NCI-H187 treated with DMSO at 0.1 percent for 48 hours (cell line): ENCODE data around the gene NKD1.
"Not testable (repeated sequence)": the region's sequence is repeated elsewhere in the genome, so short reads cannot be mapped to it uniquely, and the experiment has no call there.

ENCODE experiments used
- DNase-seq: peaks from one replicate; lab custom pipeline; 2025; lab: John Stamatoyannopoulos, UW

NKD1 gene

DNA sequence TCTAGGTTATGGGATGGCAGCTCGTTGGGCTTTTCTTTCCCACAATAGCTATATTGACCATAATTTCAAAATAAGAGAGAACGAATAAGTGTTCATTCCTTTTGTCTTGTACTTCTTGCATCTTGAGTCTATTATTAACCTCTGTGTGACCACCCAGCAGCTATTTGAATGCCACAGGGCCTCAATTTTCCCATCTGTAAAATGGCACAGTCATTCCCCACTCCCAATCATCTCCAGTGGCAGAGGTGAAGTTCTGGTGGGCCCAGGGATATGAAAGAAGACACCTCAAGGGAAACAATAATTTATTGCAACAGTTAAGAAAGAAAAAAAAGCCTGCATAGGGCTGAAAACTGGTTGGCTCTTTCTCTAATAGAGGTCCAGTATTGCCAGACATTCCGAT lies 28.6 kb upstream of the NKD1 start:
- DNase-seq, result no peak

DNA sequence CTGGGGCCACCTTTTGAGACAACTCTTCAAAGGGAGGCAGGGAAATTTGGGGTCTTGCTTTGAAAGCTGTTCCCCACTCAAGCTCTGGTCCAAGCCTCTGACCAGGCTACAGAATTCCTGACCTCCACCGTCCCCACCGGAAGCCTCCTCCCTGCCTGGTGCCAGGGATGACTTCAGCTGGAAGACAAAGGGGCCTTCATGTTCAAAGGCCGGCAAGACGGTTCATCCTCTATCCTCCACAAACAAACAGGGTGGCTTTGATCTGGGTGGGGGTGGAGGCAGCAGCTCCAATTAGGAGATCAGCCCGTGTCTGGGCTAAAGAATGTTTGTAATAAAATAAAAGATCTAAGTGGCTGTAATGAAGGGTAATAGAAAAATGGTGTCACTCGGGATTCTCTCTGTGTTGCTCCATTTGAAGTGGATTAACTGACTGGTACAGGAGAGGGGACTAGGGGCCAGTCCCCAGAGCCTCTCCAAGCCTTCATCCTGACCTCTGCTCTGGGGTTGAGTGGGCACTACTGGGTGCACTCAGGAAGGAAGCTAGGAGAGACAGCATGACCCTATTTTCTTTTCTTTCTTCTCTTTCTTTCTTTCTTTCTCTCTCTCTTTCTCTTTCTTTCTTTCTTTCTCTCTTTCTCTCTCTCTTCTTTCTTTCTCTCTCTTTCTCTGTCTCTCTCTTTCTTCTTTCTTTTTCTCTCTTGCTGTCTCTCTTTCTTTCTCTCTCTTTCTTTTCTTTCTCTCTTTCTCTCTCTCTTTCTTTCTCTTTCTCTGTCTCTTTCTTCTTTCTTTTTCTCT lies 27.5 kb upstream of the NKD1 start:
- no peak for DNase-seq

DNA sequence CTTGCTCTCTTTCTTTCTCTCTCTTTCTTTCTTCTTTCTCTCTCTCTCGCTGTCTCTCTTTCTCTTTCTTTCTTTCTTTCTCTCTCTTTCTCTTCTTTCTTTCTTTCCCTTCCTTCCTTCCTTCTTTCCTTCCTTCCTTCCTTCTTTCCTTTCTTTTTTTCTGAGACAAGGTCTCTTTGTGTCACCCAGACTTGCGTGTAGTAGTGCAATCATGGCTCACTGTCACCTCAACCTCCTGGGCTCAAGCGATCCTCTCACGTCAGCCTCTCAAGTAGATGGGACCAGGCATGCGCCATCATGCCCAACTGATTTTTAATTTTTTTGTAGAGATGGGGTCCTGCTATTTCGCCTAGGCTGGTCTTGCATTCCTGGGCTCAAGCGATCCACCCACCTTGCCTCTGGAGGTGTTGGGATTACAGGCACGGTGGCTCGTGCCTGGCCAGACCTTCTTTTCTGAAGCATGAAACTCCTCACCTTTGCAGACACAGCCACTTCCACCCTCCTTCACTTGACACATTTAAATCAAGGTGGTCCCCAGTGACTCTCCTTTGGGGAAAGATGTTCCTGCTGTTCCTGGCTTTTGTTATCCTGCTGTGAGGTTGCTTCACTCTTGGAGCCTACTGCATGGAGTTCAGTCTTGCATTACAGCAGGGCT lies 26.8 kb upstream of the NKD1 start:
- DNase-seq, result no peak

DNA sequence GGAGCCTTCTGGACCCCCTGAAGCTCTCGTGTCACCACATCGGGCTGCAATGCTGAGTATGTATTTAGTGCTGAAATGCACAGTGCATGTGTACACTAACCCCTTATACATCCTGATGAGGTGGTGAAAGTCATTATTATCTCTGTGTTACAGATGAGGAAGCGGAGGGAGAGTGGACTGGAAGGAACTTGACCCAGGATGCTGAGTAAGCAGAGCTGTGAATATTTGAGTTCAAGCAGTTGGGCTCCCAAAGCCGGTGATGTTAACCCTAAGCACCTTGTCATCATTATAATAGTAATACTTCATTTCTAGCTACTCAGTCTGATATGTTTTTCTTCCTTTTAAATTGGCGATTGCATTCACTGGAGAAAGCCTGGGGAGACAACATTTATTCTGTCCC lies 25.9 kb upstream of the NKD1 start:
- DNase-seq, result no peak

DNA sequence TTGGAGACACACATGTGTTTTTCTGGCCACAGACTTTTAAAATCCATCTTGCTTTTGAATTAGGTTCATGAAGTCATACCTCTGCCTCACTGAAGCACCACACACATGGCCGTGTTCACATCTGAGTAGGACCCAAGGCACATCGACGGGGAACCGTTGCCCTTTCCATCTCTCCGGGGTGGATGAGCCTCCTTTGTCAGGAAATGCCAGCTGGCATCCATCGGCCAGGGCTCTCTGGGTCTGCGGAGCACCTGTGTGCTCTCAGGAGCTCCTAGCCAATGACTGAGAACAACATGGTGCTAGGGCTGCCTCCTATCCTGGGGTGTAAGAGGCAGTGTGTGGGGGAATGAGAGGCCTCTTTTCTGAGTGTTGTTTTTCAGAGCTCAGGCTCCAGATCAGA lies 24.5 kb upstream of the NKD1 start:
- no peak for DNase-seq

DNA sequence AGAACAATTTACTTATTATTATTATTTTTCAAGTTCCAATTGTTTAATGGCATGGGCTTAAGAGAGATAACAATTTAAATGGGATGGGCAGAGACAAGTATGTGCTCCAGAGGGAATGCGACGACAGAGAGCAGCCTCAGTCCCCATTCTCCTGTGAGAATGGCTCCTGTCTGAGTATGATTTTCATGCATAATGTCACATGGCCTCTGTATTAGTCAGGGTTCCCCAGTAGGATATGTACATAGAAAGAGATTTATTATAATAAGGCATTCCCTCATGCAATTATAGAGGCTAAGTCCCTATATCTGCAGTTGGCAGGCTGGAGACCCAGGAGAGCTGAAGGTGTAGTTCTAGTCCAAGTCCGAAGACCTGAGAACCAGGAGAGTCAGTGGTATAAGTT lies 22.9 kb upstream of the NKD1 start:
- no peak for DNase-seq

DNA sequence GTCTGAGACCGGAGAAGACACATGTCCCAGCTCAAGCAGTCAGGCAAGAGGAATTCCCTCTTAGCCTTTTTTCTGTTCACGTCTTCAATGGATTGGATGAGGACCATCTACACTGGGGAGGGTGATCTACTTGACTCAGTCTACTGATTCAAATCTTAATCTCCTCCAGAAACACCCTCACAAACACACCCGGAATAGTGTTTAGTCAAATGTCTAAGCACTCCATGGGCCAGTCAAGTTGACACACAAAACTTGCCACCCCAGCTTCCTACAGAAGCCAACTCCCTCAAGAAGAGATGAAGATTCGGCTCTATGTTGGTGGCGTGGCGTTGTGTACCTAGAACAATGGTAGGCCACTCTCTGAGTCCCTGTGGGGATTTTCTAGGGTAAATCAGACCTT lies 22.5 kb upstream of the NKD1 start:
- DNase-seq, result no peak

DNA sequence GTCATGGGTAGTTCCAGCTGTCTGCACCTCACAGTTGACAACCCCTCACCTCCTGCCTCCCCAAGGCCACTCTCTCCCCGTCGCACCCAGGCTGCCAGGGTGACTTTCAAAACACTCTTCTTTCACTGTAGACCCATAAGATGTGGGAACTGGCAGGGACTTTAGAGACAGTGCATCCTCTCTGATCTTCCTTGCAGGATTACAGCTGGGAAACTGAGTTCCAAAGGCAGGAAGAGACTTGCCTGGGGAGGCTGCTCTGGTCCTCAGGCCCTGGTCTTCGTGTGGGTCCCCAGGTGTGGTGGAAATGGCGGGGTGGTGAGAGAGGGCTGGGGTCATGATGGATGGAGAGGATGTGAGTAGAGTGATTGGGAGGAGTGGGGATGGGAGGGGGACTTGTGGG lies 21.9 kb upstream of the NKD1 start:
- no peak for DNase-seq

DNA sequence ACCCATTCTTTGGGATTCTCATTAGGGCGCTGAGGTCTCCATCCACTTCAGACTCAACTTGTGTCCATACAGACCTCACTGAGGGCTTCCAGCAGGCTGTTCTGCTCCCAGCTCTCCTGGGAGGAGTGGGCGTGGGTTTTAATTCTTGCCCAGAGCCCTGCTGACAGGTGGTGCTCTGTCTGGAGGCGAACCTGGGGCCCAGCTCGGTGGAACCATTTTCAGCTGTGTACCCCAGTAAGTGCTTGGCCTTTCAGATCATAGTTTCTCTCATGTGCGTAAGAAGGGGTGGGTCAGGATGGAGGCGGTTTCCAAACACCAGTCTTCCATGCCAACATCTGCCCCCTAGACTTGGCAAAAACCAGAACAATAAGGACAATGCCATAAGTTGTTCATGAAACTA lies 21.4 kb upstream of the NKD1 start:
- DNase-seq, result no peak

DNA sequence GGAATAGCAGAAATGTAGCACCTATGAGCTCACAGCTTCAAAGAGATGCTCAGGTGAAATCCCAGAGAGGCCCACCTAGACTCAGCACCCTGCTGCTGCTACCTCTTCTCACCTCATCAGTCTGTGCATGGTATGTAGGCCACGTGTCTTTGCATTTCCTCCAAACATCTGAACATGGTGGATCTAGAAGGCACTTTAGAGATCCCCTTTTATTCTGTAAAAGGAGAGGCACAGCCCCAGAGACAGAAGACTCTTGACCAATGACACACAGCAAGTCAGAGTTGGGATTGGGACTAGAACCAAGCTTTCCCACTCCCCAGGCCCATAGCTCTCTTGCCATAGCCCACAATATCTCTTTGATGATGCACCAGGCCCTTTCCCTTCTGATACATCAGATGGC lies 19.4 kb upstream of the NKD1 start:
- no peak for DNase-seq

DNA sequence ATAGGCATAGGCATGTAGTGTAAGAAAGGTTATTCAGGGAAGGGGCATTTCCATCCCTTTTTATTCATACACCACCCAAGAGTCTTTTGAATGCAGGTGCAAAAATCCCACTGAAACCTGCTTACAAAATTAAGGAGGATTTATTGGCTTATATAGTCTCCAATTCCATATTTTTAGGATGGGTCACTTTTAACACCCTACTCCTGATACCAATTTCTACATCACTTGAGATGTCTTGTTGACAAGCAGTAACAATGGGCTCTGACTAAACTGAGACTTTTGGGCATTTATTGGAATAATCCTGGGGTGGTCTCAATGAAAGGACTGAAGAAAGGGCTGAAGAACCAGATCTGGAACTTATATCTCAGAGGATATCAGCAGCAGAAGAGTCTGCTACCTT lies 18.9 kb upstream of the NKD1 start:
- no peak for DNase-seq

DNA sequence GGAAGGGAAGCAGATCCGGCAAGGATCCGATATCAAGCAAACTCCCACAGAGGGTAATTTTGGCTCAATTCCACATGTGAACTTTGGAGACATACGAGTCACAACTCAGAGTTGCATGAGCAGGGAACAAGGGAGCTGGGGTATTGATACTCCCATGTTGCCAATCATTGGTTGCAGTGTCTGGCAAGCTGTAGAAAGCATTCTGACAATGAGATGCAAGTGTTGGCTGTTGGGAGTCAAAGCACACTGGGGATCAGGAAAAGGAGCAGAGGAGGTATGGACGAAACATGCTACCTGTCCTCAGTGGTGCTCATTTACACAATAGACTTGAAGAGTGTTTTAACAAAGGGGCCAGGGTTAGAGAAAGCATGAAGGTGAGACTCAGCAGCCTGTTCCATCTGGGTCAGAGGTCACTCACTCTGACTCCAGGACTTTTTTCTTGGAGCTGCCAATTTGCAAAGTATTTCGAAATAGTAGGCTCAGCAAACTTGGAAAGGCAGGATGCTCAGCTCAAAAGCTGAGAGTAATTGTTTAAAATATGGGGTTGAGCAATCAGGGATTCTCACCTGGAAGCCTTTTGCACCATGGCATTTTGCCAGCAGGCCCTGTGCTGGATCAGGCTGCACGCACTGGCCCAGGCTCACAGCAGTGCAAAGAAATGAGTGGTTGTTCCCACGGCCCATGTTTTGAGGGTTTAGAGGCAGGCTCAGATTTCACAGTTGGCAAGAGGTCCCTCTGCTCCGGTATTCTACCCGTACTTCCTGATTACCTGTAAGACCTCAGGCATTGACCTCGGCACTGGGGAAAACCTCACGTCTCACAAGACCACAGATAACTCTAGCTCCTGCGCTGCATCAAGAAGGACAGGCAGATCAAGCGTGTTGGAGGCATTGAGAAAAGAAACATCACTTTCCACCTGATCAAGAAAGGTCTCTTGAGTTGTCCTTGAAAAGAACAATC lies 17.6 kb upstream of the NKD1 start:
- no peak for DNase-seq

DNA sequence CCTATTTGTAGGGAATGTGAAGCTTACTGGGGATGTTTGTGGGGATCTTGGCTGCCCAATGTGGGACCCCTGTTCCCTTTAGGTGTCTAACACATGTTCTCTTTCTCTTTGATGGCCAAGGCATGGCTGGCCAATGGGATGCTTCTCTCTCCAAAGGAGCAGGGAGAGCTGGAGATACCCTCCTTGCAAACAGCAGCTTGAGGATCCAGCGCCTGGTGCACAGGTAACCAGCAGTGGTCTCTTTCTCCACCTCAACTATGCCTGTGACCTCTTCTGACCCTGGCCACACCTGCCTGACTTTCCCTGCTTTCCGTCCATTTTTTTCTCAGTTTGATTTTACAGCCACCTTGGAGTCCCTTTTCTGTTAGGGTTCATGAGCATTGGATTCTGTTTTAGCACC lies 16.8 kb upstream of the NKD1 start:
- DNase-seq, result no peak

DNA sequence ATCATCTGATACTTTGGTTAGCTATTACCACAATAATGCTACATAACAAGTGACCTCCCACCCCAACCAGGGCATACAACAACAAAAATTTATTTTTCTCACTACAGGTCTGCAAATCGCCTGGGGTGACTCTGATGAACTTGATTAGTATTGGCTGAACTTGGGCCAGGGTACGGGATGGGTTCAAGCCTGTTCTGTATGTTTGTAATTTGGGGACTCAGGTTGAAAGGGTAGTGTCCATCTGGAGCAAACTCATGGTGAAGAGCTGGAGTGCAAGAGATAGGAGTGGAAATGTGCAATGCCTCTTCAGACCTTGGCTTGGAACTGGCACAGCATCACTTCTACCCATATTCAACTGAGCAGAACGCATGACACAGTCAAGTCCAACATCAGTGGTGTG lies 16.3 kb upstream of the NKD1 start:
- no peak for DNase-seq

DNA sequence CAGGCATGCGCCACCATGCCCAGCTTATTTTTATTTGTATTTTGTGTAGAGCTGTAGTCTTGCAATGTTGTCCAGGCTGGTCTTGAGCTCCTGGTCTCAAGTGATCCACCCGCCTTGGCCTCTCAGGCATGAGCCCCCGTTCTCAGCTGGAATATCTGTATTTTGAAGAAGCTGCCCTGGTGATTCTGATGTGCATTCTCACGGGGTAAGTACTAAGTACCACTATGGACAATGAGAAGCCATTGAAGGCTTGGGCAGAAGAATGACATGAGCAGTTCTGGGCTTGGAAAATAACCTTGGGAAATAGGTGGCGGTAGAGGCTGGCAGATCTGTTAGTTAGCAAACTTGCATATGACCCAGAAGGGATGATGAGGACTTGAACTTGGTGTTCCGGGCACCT lies 15.6 kb upstream of the NKD1 start:
- no peak for DNase-seq

DNA sequence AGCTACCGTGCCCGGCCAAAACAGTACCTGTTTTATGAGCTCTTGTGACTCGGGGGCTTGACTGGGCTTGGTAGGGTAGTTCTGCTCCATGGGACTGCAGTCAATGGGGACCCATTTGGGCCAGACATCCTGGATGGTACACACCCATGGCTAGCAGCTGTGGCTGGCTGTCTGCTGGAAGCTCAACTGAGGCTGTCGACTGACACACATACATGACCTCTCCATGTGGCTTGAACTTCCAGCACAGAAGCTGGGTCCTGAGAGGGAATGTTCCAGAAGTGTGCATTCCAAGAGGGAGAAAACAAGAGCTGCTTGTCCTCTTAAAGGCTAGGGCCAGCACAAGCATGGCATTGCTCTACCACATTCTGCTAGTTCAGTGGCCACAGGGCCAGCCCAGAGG lies 14.9 kb upstream of the NKD1 start:
- no peak for DNase-seq

DNA sequence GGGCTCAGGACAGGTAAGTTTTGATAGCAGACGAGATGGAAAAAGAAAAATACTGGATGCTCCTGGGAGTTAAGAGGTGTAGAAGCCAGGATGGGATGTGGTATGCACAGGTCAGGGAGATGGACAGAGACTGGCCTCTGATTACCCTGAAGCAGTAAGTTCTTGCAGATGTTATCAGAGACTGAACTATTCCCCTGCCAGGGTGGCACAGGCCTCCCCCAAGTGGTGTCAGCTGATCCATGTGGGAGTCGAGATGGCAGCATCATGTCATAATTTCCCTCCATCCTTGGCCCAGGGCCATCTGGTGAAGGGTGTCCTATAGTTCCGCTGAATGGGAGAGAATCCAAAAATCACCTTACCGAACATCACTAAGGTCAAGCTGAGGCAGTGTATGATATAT lies 14.1 kb upstream of the NKD1 start:
- no peak for DNase-seq

DNA sequence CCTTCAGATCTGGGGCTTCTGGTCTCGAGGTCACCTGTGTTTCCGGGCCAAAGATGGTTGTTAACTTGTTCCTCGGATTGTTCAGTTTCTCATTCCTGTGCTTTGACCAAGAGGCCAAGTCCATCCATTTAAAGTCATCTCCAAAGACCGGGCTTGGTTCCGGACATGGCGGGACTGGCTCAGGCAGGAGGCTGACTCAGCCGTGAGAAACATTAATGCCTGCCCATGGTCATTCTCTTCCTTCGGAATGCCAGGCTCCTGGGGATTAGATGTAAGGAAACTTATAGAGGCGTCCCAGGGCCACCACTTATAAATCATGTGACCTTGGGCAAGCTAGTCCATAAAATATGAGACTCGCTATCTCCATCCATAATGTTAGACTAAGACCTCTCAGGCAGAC lies 13.6 kb upstream of the NKD1 start:
- no peak for DNase-seq

DNA sequence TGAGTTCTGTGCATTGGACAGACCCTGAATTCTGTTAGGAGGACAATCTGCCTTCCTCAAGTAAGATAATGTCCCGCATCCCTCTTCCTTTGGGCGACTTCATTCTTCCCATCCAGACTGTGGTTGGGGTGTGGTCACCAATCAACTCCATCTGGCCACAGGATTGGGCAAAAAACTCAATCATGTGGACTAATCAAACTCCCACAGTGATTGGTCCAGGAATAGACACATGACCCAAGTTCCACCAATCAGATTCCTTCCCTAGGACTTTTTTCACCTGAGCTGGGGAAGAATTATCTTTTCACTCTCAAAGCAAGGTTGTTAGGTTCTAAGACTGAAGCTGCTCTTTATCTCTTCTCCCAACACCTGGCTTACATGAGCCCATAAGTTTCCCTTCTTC lies 13.2 kb upstream of the NKD1 start:
- no peak for DNase-seq

DNA sequence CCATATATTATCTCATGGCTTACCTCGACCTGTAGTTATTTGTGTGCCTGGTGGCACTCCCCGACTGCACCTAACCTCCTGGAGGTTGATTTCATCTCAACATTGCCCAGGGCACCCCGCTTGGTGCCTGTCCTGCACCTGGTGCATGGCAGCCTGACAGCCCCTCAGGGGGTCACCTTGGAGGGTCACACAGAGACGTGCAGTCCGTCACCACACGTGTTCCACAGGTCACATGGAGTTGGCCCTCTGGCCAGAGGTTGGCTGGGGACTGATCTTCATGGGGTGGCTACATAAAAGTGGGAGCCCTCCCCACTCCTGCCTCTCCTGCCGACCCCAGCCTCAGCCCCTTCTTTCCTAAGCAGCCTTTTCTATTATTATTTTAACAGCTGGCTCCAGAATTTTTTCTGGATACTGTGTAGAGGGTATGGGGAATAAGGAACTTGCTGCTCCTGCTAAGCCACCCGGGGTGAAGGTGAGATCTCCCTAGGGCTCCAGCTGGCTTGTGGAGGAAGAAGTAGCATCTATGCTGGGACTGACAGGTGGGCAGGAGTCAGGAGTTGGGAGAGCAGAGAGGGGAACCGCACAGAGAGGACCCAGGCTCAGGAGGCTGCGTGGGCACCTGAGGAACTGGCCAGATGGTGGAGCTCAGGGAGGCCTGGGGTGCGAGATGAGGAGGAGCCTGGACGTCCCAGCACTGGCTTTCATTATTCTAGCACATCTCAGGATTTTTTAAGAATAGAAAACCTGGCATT lies 12.5 kb upstream of the NKD1 start:
- DNase-seq, result no peak

DNA sequence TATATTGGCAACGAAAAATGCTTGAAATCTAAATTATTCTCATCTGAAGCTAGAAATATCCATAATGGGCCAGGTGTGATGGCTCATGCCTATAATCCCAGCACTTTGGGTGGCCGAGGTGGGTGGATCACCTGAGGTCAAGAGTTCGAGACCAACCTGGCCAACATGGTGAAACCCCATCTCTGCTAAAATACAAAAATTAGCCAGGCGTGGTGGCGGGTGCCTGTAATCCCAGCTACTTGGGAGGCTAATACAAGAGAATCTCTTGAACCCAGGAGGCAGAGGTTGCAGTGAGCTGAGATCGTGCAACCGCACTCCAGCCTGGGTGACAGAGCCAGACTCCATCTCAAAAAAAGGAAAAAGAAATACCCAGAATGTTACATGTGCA lies 11.9 kb upstream of the NKD1 start:
- not testable (repeated sequence) for DNase-seq
